GM06990 (cell line): ENCODE results near the gene ROBO1.

Experiments used
- DNase-seq: peaks from one replicate; pipeline ENCODE4 v3.0.0-alpha.2; 2011; ENCODE audit not compliant: insufficient read length; ENCODE audit errors: extremely low read depth
- H3K27me3 ChIP-seq: replicated peaks from 2 replicates; pipeline ENCODE4 v1.6.0; 2011; ENCODE audit warnings: low read length; ENCODE audit not compliant: control insufficient read depth, insufficient read depth
- H3K36me3 ChIP-seq: 2 replicates; pipeline ENCODE4 v1.5.1; 2011; ENCODE audit warnings: low read length; ENCODE audit not compliant: control insufficient read depth, insufficient read depth
- H3K4me3 ChIP-seq: replicated peaks from 2 replicates; pipeline ENCODE4 v1.5.1; 2011; ENCODE audit warnings: low read depth, mild to moderate bottlenecking, control low read depth, low read length
- TF ChIP-seq, protein P1 (sequence below): IDR thresholded peaks from 2 replicates; pipeline ENCODE4 v1.5.1; 2011; ENCODE audit warnings: low read length, control low read depth, mild to moderate bottlenecking, inconsistent platforms; ENCODE audit not compliant: insufficient read depth, poor library complexity, severe bottlenecking

Gene ROBO1

DNA sequence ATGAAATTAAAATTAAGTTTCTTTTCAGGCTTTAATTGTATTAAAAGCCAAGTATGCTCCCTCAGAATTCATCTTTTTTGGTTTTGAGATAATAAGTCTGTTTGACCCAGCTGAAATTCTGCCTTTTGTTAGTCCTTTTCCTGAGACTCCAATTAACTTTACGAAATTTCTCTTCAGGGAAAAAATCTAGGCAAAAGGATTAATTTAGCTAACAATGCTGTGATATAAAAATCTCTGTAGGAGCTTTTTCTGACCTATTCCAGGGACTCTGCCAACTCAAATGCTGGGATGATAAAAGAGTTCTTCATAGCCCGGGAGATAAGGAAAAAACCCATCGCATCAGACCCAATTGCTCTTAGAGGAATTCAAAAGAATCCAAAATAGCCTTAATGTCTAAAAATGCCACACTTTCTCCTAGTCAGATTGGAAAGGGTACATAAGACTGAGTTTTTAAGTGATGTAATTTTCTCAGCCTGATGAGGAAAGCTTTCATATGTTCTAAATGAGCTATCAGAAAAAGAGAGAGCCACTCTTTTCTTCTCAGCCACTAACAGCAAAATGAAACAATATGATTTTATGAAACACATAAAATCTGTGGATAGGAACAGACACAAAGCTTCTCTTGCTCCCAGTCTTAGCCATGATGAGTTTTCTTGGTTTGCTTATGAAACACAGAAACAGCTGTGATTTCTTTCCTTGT lies 405.1 kb downstream of the ROBO1 start:
- DNase-seq, result no peak
- H3K36me3 ChIP-seq, result no peaks in the 10 kb centered on the region
- H3K4me3 ChIP-seq, result no peak overlapping the region
- TF ChIP-seq, protein P1, sequence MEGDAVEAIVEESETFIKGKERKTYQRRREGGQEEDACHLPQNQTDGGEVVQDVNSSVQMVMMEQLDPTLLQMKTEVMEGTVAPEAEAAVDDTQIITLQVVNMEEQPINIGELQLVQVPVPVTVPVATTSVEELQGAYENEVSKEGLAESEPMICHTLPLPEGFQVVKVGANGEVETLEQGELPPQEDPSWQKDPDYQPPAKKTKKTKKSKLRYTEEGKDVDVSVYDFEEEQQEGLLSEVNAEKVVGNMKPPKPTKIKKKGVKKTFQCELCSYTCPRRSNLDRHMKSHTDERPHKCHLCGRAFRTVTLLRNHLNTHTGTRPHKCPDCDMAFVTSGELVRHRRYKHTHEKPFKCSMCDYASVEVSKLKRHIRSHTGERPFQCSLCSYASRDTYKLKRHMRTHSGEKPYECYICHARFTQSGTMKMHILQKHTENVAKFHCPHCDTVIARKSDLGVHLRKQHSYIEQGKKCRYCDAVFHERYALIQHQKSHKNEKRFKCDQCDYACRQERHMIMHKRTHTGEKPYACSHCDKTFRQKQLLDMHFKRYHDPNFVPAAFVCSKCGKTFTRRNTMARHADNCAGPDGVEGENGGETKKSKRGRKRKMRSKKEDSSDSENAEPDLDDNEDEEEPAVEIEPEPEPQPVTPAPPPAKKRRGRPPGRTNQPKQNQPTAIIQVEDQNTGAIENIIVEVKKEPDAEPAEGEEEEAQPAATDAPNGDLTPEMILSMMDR, result no peak
- no peaks in the 10 kb centered on the region for H3K27me3 ChIP-seq

DNA sequence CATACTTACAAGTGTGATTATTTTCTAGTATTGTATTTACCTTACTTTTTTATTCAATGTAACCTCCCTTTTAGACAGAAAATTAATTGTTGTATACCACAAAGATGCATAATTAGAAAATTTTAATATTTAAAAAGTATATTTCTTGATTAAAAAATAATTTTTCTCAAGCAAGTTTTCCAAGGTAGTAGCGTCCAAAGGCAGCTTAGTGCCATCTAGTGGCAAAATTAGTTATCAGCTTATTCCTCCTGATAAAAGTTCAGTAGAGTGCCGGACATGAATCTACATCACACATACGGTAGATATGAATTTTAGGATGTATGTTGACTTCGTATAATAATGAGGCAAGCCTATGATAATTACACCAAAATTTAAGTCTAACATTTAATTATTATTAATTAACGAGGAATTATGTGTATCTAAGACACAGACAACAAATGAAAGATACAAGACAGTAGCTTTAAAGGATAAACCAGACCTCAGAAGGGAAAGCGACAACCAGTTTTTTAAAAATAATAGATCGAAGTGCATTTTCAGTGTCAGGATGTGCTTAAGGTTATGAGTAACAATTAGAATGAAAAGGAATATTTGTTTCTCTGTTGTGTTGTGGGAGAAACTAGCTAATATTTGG lies 405.9 kb downstream of the ROBO1 start:
- H3K4me3 ChIP-seq, result no peak overlapping the region
- DNase-seq, result no peak
- H3K36me3 ChIP-seq, result no peaks in the 10 kb centered on the region
- TF ChIP-seq, protein P1, result peak; percentile 71
- no peaks in the 10 kb centered on the region for H3K27me3 ChIP-seq

DNA sequence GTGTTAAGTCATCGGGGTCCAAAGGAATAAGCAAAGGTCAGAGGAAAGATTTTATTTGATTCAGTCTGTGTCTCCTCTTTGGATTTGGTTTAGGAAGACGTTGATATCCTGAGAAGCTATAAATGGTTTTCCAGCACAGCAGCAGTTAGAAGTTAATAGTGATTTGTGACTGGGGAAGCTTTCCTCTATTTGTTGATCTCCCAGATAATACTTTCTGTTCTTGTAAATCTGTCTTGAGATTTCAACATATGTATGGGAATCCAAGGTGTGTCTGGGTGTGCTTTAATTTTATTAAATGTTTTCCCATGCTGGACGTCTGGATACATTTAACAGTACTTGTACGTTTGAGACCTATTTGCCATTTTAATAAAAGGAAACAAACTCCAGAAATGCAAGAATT lies 409.5 kb downstream of the ROBO1 start:
- Histone ChIP-seq H3K27me3 (no peaks in the 10 kb centered on the region), H3K36me3 (no peaks in the 10 kb centered on the region), H3K4me3 (no peak overlapping the region)
- DNase-seq, result no peak
- TF ChIP-seq, protein P1, result no peak

DNA sequence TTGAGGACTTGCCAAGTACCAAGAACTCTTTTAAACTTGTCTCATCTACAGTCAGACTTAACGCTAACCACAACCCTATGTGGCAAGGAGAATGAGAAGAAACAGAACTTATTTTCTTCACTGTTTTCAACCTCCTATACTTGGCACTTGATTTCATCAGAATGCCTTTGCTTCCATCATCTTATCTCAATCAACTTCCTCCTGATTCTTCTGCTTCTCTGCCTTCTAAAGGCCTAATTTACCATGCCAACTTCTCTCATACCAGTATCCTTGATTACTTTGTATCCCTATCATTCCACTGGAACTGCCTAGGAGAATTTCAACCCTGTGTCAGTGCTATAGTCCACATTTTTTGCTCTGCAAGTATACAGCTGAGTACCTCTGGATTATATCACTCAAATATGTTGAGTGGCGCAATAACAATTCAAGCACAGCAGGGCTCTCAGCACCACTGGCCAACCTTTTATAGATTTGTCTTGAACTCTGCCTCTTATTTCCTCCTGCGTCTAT lies 413.6 kb downstream of the ROBO1 start:
- TF ChIP-seq, protein P1, result no peak
- no peak overlapping the region for H3K4me3 ChIP-seq
- no peaks in the 10 kb centered on the region for H3K27me3 ChIP-seq
- no peaks in the 10 kb centered on the region for H3K36me3 ChIP-seq
- no peak for DNase-seq

DNA sequence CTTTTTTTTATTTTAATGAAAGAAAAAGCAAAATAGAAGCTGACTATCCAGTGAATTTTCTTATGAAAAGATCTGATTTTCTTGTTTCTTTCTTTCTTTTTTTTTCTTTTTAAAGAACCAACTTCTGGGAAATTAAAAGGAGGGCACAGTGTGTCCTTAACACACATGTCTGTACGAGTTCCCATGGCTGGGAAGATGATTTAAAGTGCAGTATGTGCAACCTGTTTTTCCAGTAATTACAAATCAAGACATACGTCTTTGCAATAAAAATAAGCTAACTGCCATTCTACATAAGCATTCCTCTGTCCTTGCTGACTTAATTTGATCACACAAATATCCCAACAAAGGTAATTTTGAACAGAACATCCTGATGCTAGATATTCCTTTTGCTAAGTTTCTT lies 416.1 kb downstream of the ROBO1 start:
- TF ChIP-seq, protein P1, result no peak
- no peak for DNase-seq
- no peaks in the 10 kb centered on the region for H3K36me3 ChIP-seq
- no peaks in the 10 kb centered on the region for H3K27me3 ChIP-seq
- H3K4me3 ChIP-seq, result no peak overlapping the region
